HG03520 (cell line): ENCODE results near the gene OSBPL6.

Source experiments
- ATAC-seq: cut with Tn5 transposase; IDR thresholded peaks from one replicate; pipeline ENCODE4 v1.9.1; 2021; ENCODE audit warnings: mild to moderate bottlenecking, moderate library complexity; ENCODE audit not compliant: unreplicated experiment

Gene OSBPL6

GRCh38 chr2:178237488-178238153, 43.3 kb downstream of the OSBPL6 start:
- no peak for ATAC-seq

DNA sequence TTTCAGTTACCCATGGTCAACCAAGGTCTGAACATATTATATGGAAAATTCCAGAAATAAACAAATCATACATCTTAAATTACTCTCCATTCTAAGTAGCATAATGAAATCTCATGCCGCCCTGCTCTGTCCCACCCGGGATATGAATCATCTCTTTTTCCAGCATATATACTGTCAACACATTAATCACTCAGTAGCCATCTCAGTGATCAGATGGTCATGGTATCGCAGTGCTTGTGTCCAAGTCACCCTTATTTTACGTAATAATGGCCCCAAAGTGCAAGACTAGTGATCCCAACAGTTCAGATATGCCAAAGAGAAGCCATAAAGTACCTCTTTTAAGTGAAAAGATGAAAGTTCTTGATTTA, 43.8 kb downstream of the OSBPL6 start:
- no peak for ATAC-seq

- ATAC-seq, result no peak
Measured at GRCh38 chr2:178238750-178239149, 44.4 kb downstream of the OSBPL6 start.

GRCh38 chr2:178241844-178242551, 47.7 kb downstream of the OSBPL6 start:
- no peak for ATAC-seq

- no peak for ATAC-seq
Measured at GRCh38 chr2:178242552-178242883, 48.2 kb downstream of the OSBPL6 start.

DNA sequence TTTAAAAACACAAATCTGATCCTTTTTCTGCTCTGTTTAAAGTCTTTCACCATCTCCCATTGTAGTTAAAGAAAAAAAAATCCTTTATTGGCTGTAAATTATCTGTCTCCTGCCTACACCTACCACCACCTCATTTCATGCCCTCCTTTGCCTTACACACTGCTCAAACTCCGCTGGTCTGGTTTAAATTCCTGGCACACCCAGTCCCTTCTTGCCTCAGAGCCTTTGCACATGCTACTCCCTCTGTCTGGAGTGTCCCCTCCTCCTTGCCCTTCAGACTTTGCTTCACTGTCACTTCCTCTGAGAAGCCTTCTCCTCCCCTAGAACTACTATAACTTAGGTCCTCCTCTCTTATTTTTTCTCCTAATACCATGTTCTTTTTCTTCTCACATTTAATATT, 49.6 kb downstream of the OSBPL6 start:
- ATAC-seq, result no peak

DNA sequence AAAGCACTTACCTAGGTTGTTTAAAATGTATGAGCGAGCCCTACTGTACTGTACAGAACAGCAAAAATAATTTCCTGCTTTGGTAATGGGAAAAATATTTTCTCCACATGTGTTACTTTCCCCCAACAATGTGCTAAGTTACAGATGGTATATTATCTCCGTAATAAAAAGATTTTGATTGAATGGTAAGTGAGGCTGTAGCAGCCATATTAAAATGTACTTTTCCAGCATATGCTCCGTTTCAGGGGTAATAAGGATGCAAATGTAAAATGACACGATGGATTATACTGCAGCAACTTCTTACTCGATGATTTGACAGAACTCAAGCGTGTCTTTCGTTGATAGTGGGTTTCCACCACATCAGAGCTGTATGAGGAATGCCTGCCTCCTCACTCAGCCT, 50.5 kb downstream of the OSBPL6 start:
- ATAC-seq, result no peak

DNA sequence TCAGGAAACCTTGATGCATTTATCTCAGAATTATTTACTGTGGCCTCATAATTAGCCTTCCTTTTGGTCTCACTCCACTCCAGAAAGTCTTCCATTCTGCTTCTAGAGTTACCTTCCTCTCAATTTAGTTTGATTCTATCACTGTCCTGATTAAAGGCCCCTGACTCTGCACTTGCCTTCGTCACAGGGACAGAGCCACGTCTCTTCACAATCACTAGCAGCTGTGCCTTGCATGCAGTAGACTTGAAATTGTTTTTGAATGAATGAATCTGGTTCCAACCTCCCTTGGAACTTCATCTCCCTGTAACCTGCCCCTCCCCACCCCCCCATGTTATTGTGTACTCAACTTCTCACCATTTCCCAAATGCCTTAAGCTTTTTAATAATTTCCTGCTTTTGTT, 52.4 kb downstream of the OSBPL6 start:
- no peak for ATAC-seq

- ATAC-seq, result no peak
Measured at GRCh38 chr2:178247250-178247649, 52.9 kb downstream of the OSBPL6 start.

- no peak for ATAC-seq
Measured at GRCh38 chr2:178250429-178250828, 56.1 kb downstream of the OSBPL6 start.

- ATAC-seq, result no peak
Measured at GRCh38 chr2:178251151-178251955, 57.0 kb downstream of the OSBPL6 start.

DNA sequence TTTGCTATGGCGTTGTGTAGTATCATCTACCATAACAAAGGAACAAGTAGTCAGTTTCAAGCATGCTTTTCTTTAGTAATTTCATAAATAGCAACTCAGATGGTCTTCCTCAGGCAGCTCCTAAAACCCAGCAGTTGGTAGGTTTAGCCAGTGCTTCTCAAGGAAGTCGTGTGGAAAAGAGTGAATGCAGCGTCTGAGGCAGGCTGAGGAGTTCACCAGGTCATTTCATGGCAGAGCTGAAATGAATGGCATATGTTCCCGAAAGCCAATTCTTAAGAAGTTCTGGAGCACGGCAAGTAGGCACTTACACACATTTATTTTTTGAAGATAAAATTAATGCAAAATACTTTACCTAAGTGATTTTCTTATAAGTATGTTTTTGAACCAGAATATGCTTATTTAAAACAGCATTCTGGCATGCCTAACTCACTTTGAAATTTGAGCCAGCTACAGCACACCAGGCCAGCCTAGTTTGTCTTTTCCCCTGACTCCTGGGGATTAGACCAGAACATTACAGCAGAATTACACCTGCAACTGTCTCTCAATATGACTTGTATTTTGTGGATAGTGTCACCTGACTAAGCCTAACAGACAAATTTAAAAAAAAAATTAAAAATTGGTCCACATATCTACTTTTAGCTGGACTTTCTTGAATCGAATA, 62.2 kb downstream of the OSBPL6 start:
- no peak for ATAC-seq

DNA sequence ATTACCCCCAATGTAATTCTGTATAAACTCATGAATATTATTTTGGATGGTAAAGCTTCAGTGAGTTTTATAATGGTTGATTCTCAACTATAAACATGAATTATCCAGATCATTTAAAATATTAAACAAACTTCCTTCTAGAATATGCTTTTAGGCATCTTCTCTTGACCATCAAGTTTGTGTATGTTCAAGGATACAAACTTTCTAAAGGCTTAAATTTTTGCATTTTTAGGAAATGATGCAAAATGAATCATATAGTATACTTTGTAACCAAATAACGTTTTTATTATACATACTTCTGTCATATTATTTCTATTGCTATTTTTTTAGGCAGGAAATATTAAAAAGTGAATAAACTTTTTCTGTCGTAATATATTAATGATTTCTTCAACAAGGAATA, 62.8 kb downstream of the OSBPL6 start:
- ATAC-seq, result no peak

DNA sequence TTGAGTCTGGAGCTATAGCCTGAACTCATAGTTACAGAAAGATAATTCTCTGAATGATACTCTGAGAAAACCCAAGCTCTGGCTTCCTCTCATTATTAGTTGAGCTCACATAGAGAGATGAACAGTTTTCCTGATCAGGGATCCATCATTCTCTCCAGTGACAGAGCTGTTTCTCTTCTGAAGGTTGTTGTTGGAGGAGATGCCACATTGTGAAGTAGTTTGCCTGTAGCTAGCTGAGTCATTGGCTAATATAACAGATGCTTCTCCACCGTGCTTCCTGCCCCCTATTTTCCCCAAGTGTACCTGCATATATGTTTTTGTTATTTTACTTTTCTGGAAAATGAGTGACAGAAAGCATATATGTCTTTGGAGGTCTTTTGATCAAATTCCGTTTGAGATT, 64.6 kb downstream of the OSBPL6 start:
- ATAC-seq, result no peak

- peak; percentile 47 for ATAC-seq
Measured at GRCh38 chr2:178263159-178263860, 69.0 kb downstream of the OSBPL6 start.

DNA sequence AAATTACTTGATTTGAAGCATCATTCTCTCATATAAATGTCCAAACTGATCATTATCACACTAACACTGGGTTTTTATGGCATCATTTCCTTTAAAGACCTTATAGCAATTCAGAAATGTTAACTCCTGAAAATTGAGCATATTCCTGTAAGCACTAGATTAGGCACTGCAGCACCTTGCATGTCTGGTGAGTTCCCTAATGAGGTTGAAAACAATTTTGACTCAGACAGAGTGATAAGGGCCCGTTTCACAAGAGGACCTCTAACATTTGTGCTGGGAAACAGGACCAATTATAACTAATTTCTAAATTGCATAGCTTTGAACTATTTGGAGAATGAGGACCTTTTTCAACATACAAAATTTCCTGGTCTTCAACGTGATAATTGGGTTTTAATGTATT, 69.9 kb downstream of the OSBPL6 start:
- ATAC-seq, result no peak

DNA sequence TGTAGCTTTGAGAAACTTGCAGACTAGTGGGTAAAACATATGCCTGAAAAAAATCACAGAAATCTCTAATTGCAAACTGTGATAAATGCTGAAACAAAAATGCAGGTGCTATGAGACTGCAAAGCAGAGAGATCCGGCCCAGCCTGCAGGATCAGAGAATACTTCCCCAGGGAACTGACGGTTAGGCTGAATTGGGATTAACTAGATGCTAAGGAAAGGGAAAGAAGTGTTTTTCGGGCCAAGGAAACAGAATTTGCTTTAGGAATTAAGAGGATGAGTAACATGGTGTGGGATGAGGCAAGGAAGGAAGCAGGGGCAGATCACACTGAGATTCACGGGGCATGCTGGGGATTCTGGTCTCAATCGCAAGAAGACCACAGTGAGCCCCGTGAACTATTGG, 71.5 kb downstream of the OSBPL6 start:
- no peak for ATAC-seq

GRCh38 chr2:178266445-178266844, 72.1 kb downstream of the OSBPL6 start:
- no peak for ATAC-seq

- ATAC-seq, result no peak
Measured at GRCh38 chr2:178267660-178268059, 73.3 kb downstream of the OSBPL6 start.

GRCh38 chr2:178268435-178268834, 74.1 kb downstream of the OSBPL6 start:
- ATAC-seq, result no peak
